Endometrial microvascular endothelial cells (primary cell): Measurements from ENCODE around the gene PRRT1. TPM values are rescaled to one million over a fixed set of nuclear protein-coding genes. Genes with fewer than 3 reads are reported as not detected.

Experiments used
- in situ Hi-C: cut with HindIII; loops from 2 replicates; pipeline ENCODE4 v1.10.0; 2017; ENCODE audit warnings: low sequenced_read_pairs, low pct_unique_long_range_greater_than_20kb; ENCODE audit errors: inconsistent ontology term
- total RNA-seq: library from RNA; depleted of rRNA; stranded (reverse); fragments of >200 nt; gene quantifications from one replicate; pipeline ENCODE4 v1.2.3, GENCODE V29; 2015; ENCODE audit errors: inconsistent ontology term

PRRT1 gene
- total RNA-seq, 1 donor from 2014 or later = not detected

GRCh38 chr6:32111424-32112066 lies 40.2 kb downstream of the PRRT1 start:
- in situ Hi-C loops = loop anchor here (25.0 kb wide), 1 partner anchor 174 kb away; the partner anchor contains the start of genes C2 and CFB

GRCh38 chr6:32110632-32111031 lies 41.1 kb downstream of the PRRT1 start:
- in situ Hi-C loops = loop anchor here (25.0 kb wide), 1 partner anchor 173 kb away; the partner anchor contains the start of genes C2 and CFB

- in situ Hi-C loops = loop anchor here (25.0 kb wide), 1 partner anchor 172 kb away; the partner anchor contains the start of genes C2 and CFB
These were observed 42.0 kb downstream of the PRRT1 start for GRCh38 chr6:32109765-32110160.

GRCh38 chr6:32109114-32109764 lies 42.5 kb downstream of the PRRT1 start, which contains the start of gene TNXB:
TNXB (minus strand) TSS chr6:32109338; CDS start chr6:32098198, 11,140 bp downstream.
- in situ Hi-C loops = loop anchor here (25.0 kb wide), 1 partner anchor 172 kb away; the partner anchor contains the start of genes C2 and CFB

- in situ Hi-C loops = loop anchor here (25.0 kb wide), 1 partner anchor 171 kb away; the partner anchor contains the start of genes C2 and CFB
These were observed 43.0 kb downstream of the PRRT1 start for GRCh38 chr6:32108727-32109113.

GRCh38 chr6:32108094-32108627 lies 43.6 kb downstream of the PRRT1 start:
- in situ Hi-C loops = loop anchor here (25.0 kb wide), 1 partner anchor 171 kb away; the partner anchor contains the start of genes C2 and CFB

- in situ Hi-C loops = loop anchor here (25.0 kb wide), 1 partner anchor 170 kb away; the partner anchor contains the start of genes C2 and CFB
These were observed 44.3 kb downstream of the PRRT1 start for GRCh38 chr6:32107406-32107805.

GRCh38 chr6:32105433-32105832 lies 46.3 kb downstream of the PRRT1 start:
- in situ Hi-C loops = loop anchor here (25.0 kb wide), 1 partner anchor 168 kb away; the partner anchor contains the start of genes C2 and CFB

GRCh38 chr6:32102255-32102654 lies 49.5 kb downstream of the PRRT1 start:
- in situ Hi-C loops = loop anchor here (25.0 kb wide), 1 partner anchor 165 kb away; the partner anchor contains the start of genes C2 and CFB

- in situ Hi-C loops = loop anchor here (25.0 kb wide), 1 partner anchor 163 kb away; the partner anchor contains the start of genes C2 and CFB
These were observed 51.5 kb downstream of the PRRT1 start for GRCh38 chr6:32100251-32100650.

Other genes with a start within 250 kb of the PRRT1 start
- not detected for gene ZBTB12, start 249.9 kb downstream of the PRRT1 start, total RNA-seq
- not detected for gene C2, start 224.2 kb downstream of the PRRT1 start, total RNA-seq
- gene CFB, start 205.8 kb downstream of the PRRT1 start, total RNA-seq = 1.6 TPM
- 141 TPM for gene NELFE, start 193.0 kb downstream of the PRRT1 start, total RNA-seq
- gene SKIC2, start 192.8 kb downstream of the PRRT1 start, total RNA-seq = 78.6 TPM
- gene DXO, start 179.8 kb downstream of the PRRT1 start, total RNA-seq = 13.8 TPM
- gene C4A, start 169.9 kb downstream of the PRRT1 start, total RNA-seq = 1.0 TPM
- gene C4B, start 137.1 kb downstream of the PRRT1 start, total RNA-seq = 1.1 TPM
- not detected for gene CYP21A2, start 113.5 kb downstream of the PRRT1 start, total RNA-seq
- gene TNXB, start 42.6 kb downstream of the PRRT1 start, total RNA-seq = not detected
- gene ATF6B, start 23.7 kb downstream of the PRRT1 start, total RNA-seq = 23.0 TPM
- gene FKBPL, start 21.7 kb downstream of the PRRT1 start, total RNA-seq = 7.9 TPM
- gene PPT2, start 2.2 kb upstream of the PRRT1 start, total RNA-seq = 49.3 TPM
- gene EGFL8, start 12.7 kb upstream of the PRRT1 start, total RNA-seq = 6.6 TPM
- 37.0 TPM for gene AGPAT1, start 24.1 kb upstream of the PRRT1 start, total RNA-seq
- gene RNF5, start 26.5 kb upstream of the PRRT1 start, total RNA-seq = 57.0 TPM
- gene AGER, start 32.3 kb upstream of the PRRT1 start, total RNA-seq = 0.65 TPM
- 32.9 TPM for gene PBX2, start 38.3 kb upstream of the PRRT1 start, total RNA-seq
- 31.0 TPM for gene GPSM3, start 40.7 kb upstream of the PRRT1 start, total RNA-seq
- gene NOTCH4, start 72.1 kb upstream of the PRRT1 start, total RNA-seq = 101 TPM
- not detected for gene TSBP1, start 220.0 kb upstream of the PRRT1 start, total RNA-seq